Upper lobe of right lung (tissue), 1 donor: ENCODE results near the gene KIF1A. TPM values are rescaled to one million over a fixed set of nuclear protein-coding genes. Genes with fewer than 3 reads are reported as not detected.

ENCODE experiments used
- ATAC-seq: fragments of 200-7000 bp; cut with Tn5 transposase; one replicate; pipeline ENCODE4 v1.9.1; 2020; ENCODE audit warnings: mild to moderate bottlenecking, moderate library complexity
- DNase-seq: peaks from one replicate; pipeline ENCODE4 v3.0.0-alpha.2; 2020
- H3K27ac ChIP-seq: fragments of 200-600 bp; one replicate; pipeline ENCODE4 v1.8.0; 2022
- H3K27me3 ChIP-seq: fragments of 200-600 bp; one replicate; pipeline ENCODE4 v1.8.0; 2022; ENCODE audit warnings: mild to moderate bottlenecking
- H3K36me3 ChIP-seq: fragments of 200-600 bp; one replicate; pipeline ENCODE4 v1.8.0; 2022
- H3K4me1 ChIP-seq: fragments of 200-600 bp; one replicate; pipeline ENCODE4 v1.8.0; 2022
- H3K4me3 ChIP-seq: fragments of 200-600 bp; one replicate; pipeline ENCODE4 v1.8.0; 2022; ENCODE audit warnings: mild to moderate bottlenecking
- H3K9me3 ChIP-seq: fragments of 200-600 bp; one replicate; pipeline ENCODE4 v1.8.0; 2022
- CTCF ChIP-seq: fragments of 200-600 bp; IDR thresholded peaks from one replicate; pipeline ENCODE4 v1.8.0; 2022; ENCODE audit warnings: antibody characterized with exemption
- intact Hi-C: fragments of 100-400 bp; cut with DNase I; formaldehyde crosslinking; loops from one replicate; pipeline ENCODE4 v1.11.0; 2022
- total RNA-seq: library from RNA; stranded (reverse); fragmentation: NEBNext Ultra II Directional; extraction: Animal tissue kit (Norgen Biotek cat#: 25700); gene quantifications from one replicate; pipeline ENCODE4 v1.2.1, GENCODE V29; 2021
- donor health status: DM: no; HTN: yes; CAD: no; lungs with severe emphysema.

KIF1A gene
- total RNA-seq, 1 donor from 2014 or later: 0.81 TPM

GRCh38 chr2:240717681-240718581, 102.1 kb downstream of the KIF1A start:
- H3K27me3 ChIP-seq: no peaks in the 10 kb centered on the region
- no peak for ATAC-seq
- DNase-seq: no peak
- H3K4me3 ChIP-seq: no peak overlapping the region
- no peak for TF ChIP-seq CTCF
- intact Hi-C loops: no loop called here
- no peaks in the 10 kb centered on the region for H3K9me3 ChIP-seq
- no peaks in the 10 kb centered on the region for H3K36me3 ChIP-seq
- no peak overlapping the region for H3K27ac ChIP-seq
- no peaks in the 10 kb centered on the region for H3K4me1 ChIP-seq

- Histone ChIP-seq H3K4me1 (no peaks in the 10 kb centered on the region), H3K4me3 (no peak overlapping the region), H3K27me3 (no peaks in the 10 kb centered on the region), H3K9me3 (no peaks in the 10 kb centered on the region), H3K27ac (no peak overlapping the region), H3K36me3 (no peaks in the 10 kb centered on the region)
- DNase-seq (no peak), ATAC-seq (no peak)
- TF ChIP-seq CTCF: no peak
- intact Hi-C loops: no loop called here
These were observed 102.8 kb downstream of the KIF1A start for GRCh38 chr2:240717181-240717641.

DNA sequence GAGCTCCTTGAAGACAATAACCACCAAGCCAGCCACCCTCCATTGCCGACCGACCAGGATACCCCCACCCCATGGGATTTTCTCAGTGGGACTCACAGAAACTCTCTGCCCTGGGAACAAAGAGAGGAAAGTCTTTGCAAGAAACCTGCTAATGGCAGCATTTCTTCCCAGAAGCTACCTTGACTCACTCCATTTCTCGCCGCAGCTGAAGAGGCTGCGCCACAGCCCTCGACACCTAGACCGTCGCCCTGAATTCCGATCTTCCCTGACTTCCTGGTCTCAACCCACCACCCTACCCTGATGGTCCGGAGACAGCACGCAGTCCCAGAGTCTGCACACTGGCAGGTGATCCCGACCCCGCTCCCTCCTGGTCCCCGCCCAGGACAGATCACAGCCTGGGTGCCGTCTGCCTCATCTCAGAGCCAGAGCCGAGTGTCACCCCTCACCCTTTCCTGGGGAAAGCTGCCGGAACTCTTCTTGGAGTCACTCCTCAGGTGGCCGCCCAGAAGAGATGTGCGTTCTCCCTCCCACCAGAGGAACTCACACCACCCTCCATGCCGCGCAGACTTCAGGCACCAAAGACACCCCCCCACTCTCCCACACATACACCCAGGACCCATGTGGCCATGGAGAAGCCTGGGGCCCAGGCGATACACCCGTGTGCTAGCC, 103.8 kb downstream of the KIF1A start:
- Histone ChIP-seq H3K4me3 (no peak overlapping the region), H3K27me3 (no peaks in the 10 kb centered on the region), H3K36me3 (no peaks in the 10 kb centered on the region), H3K27ac (no peak overlapping the region), H3K9me3 (no peaks in the 10 kb centered on the region), H3K4me1 (no peaks in the 10 kb centered on the region)
- intact Hi-C loops: no loop called here
- DNase-seq (no peak), ATAC-seq (no peak)
- TF ChIP-seq CTCF: no peak

- intact Hi-C loops: no loop called here
- ATAC-seq (no peak), DNase-seq (no peak)
- H3K36me3 ChIP-seq: no peaks in the 10 kb centered on the region
- H3K4me1 ChIP-seq: no peaks in the 10 kb centered on the region
- TF ChIP-seq CTCF: no peak
- no peaks in the 10 kb centered on the region for H3K27me3 ChIP-seq
- H3K4me3 ChIP-seq: no peak overlapping the region
- H3K27ac ChIP-seq: no peak overlapping the region
- no peaks in the 10 kb centered on the region for H3K9me3 ChIP-seq
These were observed 105.0 kb downstream of the KIF1A start for GRCh38 chr2:240714747-240715725.
